SK-N-MC (cell line): ENCODE results near the gene SEC14L1.

ENCODE experiments used
- DNase-seq: peaks from one replicate; pipeline ENCODE4 v3.0.0-alpha.2; 2011; ENCODE audit warnings: low read depth, low spot score
- H3K27ac ChIP-seq: fragments of 200-600 bp; sonication (generic); 2 replicates; pipeline ENCODE4 v1.5.1; 2016; ENCODE audit warnings: mixed run types
- H3K36me3 ChIP-seq: fragments of 200-600 bp; sonication (generic); 2 replicates; pipeline ENCODE4 v1.6.1; 2017; ENCODE audit warnings: antibody characterized with exemption, low read length, mixed read lengths; ENCODE audit not compliant: insufficient read depth
- H3K4me3 ChIP-seq: fragments of 200-600 bp; sonication (generic); 2 replicates; pipeline ENCODE4 v1.5.1; 2016
- H3K9ac ChIP-seq: fragments of 200-600 bp; sonication (generic); 2 replicates; pipeline ENCODE4 v1.8.0; 2017; ENCODE audit warnings: mixed run types, mixed read lengths; ENCODE audit not compliant: insufficient read length
- H3K9me3 ChIP-seq: fragments of 200-600 bp; sonication (generic); 2 replicates; pipeline ENCODE4 v1.6.1; 2017; ENCODE audit warnings: low read depth, mild to moderate bottlenecking, antibody characterized with exemption, low read length, moderate library complexity, mixed read lengths
- EZH2 ChIP-seq: fragments of 200-600 bp; sonication (generic); IDR thresholded peaks from one replicate; pipeline ENCODE4 v1.6.1; 2017; ENCODE audit warnings: antibody characterized with exemption
- FOXP2 ChIP-seq: optimal IDR thresholded peaks from 2 replicates; pipeline ENCODE3; 2011; ENCODE audit warnings: mild to moderate bottlenecking, moderate library complexity; ENCODE audit not compliant: insufficient read depth; ENCODE audit errors: extremely low read length, control extremely low read depth
- POLR2AphosphoS5 ChIP-seq: IDR thresholded peaks from 2 replicates; pipeline ENCODE4 v1.6.1; 2012; ENCODE audit warnings: mild to moderate bottlenecking, low read depth, low read length, borderline replicate concordance

SEC14L1 gene

GRCh38 chr17:77125432-77125901 is 15.3 kb upstream of the SEC14L1 start:
- Histone ChIP-seq H3K4me3 (no peak overlapping the region), H3K27ac (no peak overlapping the region), H3K36me3 (no peaks in the 10 kb centered on the region), H3K9ac (no peak overlapping the region), H3K9me3 (no peaks in the 10 kb centered on the region)
- no peak for DNase-seq
- TF ChIP-seq FOXP2 (no peak), POLR2AphosphoS5 (no peak), EZH2 (no peak)

- no peaks in the 10 kb centered on the region for H3K9me3 ChIP-seq
- DNase-seq: no peak
- no peaks in the 10 kb centered on the region for H3K36me3 ChIP-seq
- H3K9ac ChIP-seq: no peak overlapping the region
- TF ChIP-seq FOXP2: no peak
- no peak overlapping the region for H3K27ac ChIP-seq
- H3K4me3 ChIP-seq: no peak overlapping the region
These were observed 14.2 kb upstream of the SEC14L1 start for GRCh38 chr17:77126519-77126918.

GRCh38 chr17:77127735-77128361 is 12.9 kb upstream of the SEC14L1 start:
- no peak for TF ChIP-seq POLR2AphosphoS5
- no peak for TF ChIP-seq EZH2
- no peak for TF ChIP-seq FOXP2
- Histone ChIP-seq H3K27ac (no peak overlapping the region), H3K9ac (no peak overlapping the region), H3K36me3 (no peaks in the 10 kb centered on the region), H3K9me3 (no peaks in the 10 kb centered on the region), H3K4me3 (no peak overlapping the region)
- DNase-seq: no peak

- Histone ChIP-seq H3K9me3 (no peaks in the 10 kb centered on the region), H3K36me3 (no peaks in the 10 kb centered on the region), H3K9ac (no peak overlapping the region), H3K4me3 (no peak overlapping the region), H3K27ac (no peak overlapping the region)
- TF ChIP-seq EZH2: no peak
- no peak for TF ChIP-seq FOXP2
- no peak for TF ChIP-seq POLR2AphosphoS5
- DNase-seq: no peak
These were observed 11.7 kb upstream of the SEC14L1 start for GRCh38 chr17:77128896-77129567.

GRCh38 chr17:77129568-77130301 is 11.0 kb upstream of the SEC14L1 start:
- no peak for DNase-seq
- Histone ChIP-seq H3K9me3 (no peaks in the 10 kb centered on the region), H3K36me3 (no peaks in the 10 kb centered on the region), H3K4me3 (no peak overlapping the region), H3K9ac (no peak overlapping the region), H3K27ac (0 out of 2 replicates have a peak overlapping the region, but pooled peaks have one; percentile 31)
- TF ChIP-seq POLR2AphosphoS5 (no peak), FOXP2 (no peak), EZH2 (no peak)

- no peak for TF ChIP-seq FOXP2
- no peak for TF ChIP-seq EZH2
- no peak for TF ChIP-seq POLR2AphosphoS5
These were observed 10.2 kb upstream of the SEC14L1 start for GRCh38 chr17:77130525-77130924.

GRCh38 chr17:77131904-77132303 is 8.9 kb upstream of the SEC14L1 start:
- Histone ChIP-seq H3K36me3 (no peaks in the 10 kb centered on the region), H3K9ac (no peak overlapping the region), H3K9me3 (no peaks in the 10 kb centered on the region), H3K27ac (no peak overlapping the region), H3K4me3 (no peak overlapping the region)
- no peak for DNase-seq
- TF ChIP-seq FOXP2 (no peak), EZH2 (no peak), POLR2AphosphoS5 (no peak)

More at GRCh38 chr17:77130525-77130924, 10.2 kb upstream of the SEC14L1 start:
- Histone ChIP-seq H3K9me3 (no peaks in the 10 kb centered on the region), H3K4me3 (no peak overlapping the region), H3K27ac (no peak overlapping the region), H3K36me3 (no peaks in the 10 kb centered on the region), H3K9ac (no peak overlapping the region)
- DNase-seq: no peak

- Histone ChIP-seq H3K4me3 (no peak overlapping the region), H3K9me3 (peaks cover 5% of the 10 kb centered on the region; the same call in 1 of the 2 replicates), H3K9ac (no peak overlapping the region), H3K27ac (no peak overlapping the region), H3K36me3 (no peaks in the 10 kb centered on the region)
- DNase-seq: no peak
- TF ChIP-seq FOXP2: no peak
- TF ChIP-seq EZH2: no peak
- TF ChIP-seq POLR2AphosphoS5: no peak
These were observed 8.2 kb upstream of the SEC14L1 start for GRCh38 chr17:77132411-77133086.
